PC-3 (cell line): ENCODE data around the gene SNTG2. TPM values are rescaled to one million over a fixed set of nuclear protein-coding genes. Genes with fewer than 3 reads are reported as not detected.

Experiments used
- ATAC-seq: fragments of 200-7000 bp; cut with Tn5 transposase; 2 replicates; pipeline ENCODE4 v1.9.1; 2020; ENCODE audit warnings: mild to moderate bottlenecking, moderate library complexity
- BruUV-seq: library from RNA; stranded (reverse); fragments of 400-500 nt; replicated peaks from 2 replicates; lab custom pipeline; 2021; lab: Mats Ljungman, UMichigan
- CTCF ChIA-PET: fragments of 300-600 bp; sonication (Branson Sonifier 250); formaldehyde crosslinking; loops from one replicate; lab custom pipeline; 2022; ENCODE audit warnings: antibody characterized with exemption; lab: Charles Lee
- POLR2A ChIA-PET: fragments of 300-600 bp; sonication (Branson Sonifier 250); formaldehyde crosslinking; loops from one replicate; lab custom pipeline; 2022; ENCODE audit warnings: antibody characterized with exemption; ENCODE audit not compliant: unreplicated experiment; lab: Charles Lee
- DNase-seq: peaks from one replicate; pipeline ENCODE4 v3.0.0-alpha.2; 2015
- H2AFZ ChIP-seq: fragments of 300-600 bp; sonication (generic); 2 replicates; pipeline ENCODE4 v1.6.0; 2016; ENCODE audit warnings: antibody characterized with exemption, low read length
- H3F3A ChIP-seq: fragments of 300-600 bp; sonication (generic); one replicate; pipeline ENCODE4 v1.6.0; 2017; ENCODE audit warnings: antibody characterized with exemption, low read length, control low read depth, mild to moderate bottlenecking; ENCODE audit not compliant: unreplicated experiment
- H3K27ac ChIP-seq: fragments of 300-600 bp; sonication (generic); 2 replicates; pipeline ENCODE4 v1.5.1; 2016; ENCODE audit warnings: mild to moderate bottlenecking, low read length
- H3K27me3 ChIP-seq: fragments of 300-600 bp; sonication (generic); 2 replicates; pipeline ENCODE4 v1.6.1; 2016; ENCODE audit warnings: low read length, mixed read lengths
- H3K36me3 ChIP-seq: fragments of 300-600 bp; sonication (generic); 2 replicates; pipeline ENCODE4 v1.6.1; 2016; ENCODE audit warnings: low read depth, mixed run types, low read length, mixed read lengths
- H3K4me1 ChIP-seq: fragments of 300-600 bp; sonication (generic); 2 replicates; pipeline ENCODE4 v1.5.1; 2016; ENCODE audit warnings: low read length; ENCODE audit not compliant: insufficient read depth
- H3K4me2 ChIP-seq: fragments of 300-600 bp; sonication (generic); 2 replicates; pipeline ENCODE4 v1.6.0; 2016; ENCODE audit warnings: low read length
- H3K4me3 ChIP-seq: fragments of 300-600 bp; sonication (generic); 2 replicates; pipeline ENCODE4 v1.5.1; 2016; ENCODE audit warnings: mild to moderate bottlenecking, low read length, mixed read lengths
- H3K79me2 ChIP-seq: fragments of 300-600 bp; sonication (generic); 2 replicates; pipeline ENCODE4 v1.6.1; 2017; ENCODE audit warnings: low read length, mixed read lengths
- H3K9ac ChIP-seq: fragments of 300-600 bp; sonication (generic); 2 replicates; pipeline ENCODE4 v1.6.0; 2016; ENCODE audit warnings: mild to moderate bottlenecking, low read length
- H3K9me2 ChIP-seq: fragments of 300-600 bp; sonication (generic); replicated peaks from 2 replicates; pipeline ENCODE4 v1.6.1; 2016; ENCODE audit warnings: mixed run types, low read length, mixed read lengths
- H3K9me3 ChIP-seq: fragments of 300-600 bp; sonication (generic); 2 replicates; pipeline ENCODE4 v1.6.1; 2016; ENCODE audit warnings: low read length, mixed read lengths
- H4K20me1 ChIP-seq: fragments of 300-600 bp; sonication (generic); 2 replicates; pipeline ENCODE4 v1.6.1; 2016; ENCODE audit warnings: low read length, mixed read lengths
- EZH2 ChIP-seq: fragments of 300-600 bp; sonication (generic); IDR thresholded peaks from one replicate; pipeline ENCODE4 v1.6.1; 2017; ENCODE audit warnings: antibody characterized with exemption, mild to moderate bottlenecking, low read length; ENCODE audit not compliant: unreplicated experiment
- EZH2phosphoT487 ChIP-seq: fragments of 300-600 bp; sonication (generic); IDR thresholded peaks from 2 replicates; pipeline ENCODE4 v1.6.1; 2018; ENCODE audit warnings: mild to moderate bottlenecking, antibody characterized with exemption, low read length, borderline replicate concordance
- intact Hi-C: fragments of 100-400 bp; cut with micrococcal nuclease; formaldehyde crosslinking; loops from 2 replicates; pipeline ENCODE4 v1.9.0; 2023
- total RNA-seq: library from RNA; depleted of rRNA; stranded (reverse); fragments of >200 nt; gene quantifications from 2 replicates; pipeline ENCODE4 v1.2.3, GENCODE V29; 2014
- TF ChIP-seq, protein P1 (sequence below): fragments of 300-600 bp; sonication (generic); conservative IDR thresholded peaks from 2 replicates; pipeline ENCODE4 v1.5.1; 2017; ENCODE audit warnings: antibody characterized with exemption, low read depth, mild to moderate bottlenecking, low read length

Gene SNTG2
- total RNA-seq, 1 experiment from 2014 or later: not detected

DNA sequence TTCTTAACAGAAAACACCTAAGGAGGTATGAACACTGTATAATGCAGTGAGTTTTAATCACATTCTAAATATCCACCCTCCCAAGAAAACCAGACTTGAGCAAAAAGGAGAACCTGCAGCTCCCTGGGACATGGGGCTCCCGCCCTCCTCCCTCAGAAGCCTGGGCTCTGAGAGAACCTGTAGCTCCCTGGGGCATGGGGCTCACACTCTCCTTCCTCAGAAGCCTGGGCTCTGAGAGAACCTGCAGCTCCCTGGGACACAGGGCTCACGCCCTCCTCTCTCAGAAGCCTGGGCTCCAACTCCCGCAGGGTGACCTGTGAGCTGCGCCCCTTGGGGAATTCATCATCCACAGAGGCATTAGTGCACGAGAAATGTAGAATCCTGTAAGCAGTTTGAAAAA is 222.9 kb downstream of the SNTG2 start:
- Histone ChIP-seq H3K27ac (no peak overlapping the region), H3K4me3 (no peak overlapping the region), H3K9me2 (no peaks in the 10 kb centered on the region), H3K9ac (no peak overlapping the region), H4K20me1 (no peaks in the 10 kb centered on the region), H3F3A (no peaks in the 10 kb centered on the region), H2AFZ (no peak overlapping the region), H3K27me3 (peaks cover 55% of the 10 kb centered on the region), H3K79me2 (no peaks in the 10 kb centered on the region), H3K4me2 (no peak overlapping the region), H3K9me3 (no peaks in the 10 kb centered on the region), H3K4me1 (no peaks in the 10 kb centered on the region), H3K36me3 (no peaks in the 10 kb centered on the region)
- ATAC-seq: no peak
- ChIA-PET POLR2A (no interaction called here), CTCF (no interaction called here)
- DNase-seq: no peak
- TF ChIP-seq EZH2phosphoT487 (no peak), EZH2 (no peak)
- TF ChIP-seq, protein P1, sequence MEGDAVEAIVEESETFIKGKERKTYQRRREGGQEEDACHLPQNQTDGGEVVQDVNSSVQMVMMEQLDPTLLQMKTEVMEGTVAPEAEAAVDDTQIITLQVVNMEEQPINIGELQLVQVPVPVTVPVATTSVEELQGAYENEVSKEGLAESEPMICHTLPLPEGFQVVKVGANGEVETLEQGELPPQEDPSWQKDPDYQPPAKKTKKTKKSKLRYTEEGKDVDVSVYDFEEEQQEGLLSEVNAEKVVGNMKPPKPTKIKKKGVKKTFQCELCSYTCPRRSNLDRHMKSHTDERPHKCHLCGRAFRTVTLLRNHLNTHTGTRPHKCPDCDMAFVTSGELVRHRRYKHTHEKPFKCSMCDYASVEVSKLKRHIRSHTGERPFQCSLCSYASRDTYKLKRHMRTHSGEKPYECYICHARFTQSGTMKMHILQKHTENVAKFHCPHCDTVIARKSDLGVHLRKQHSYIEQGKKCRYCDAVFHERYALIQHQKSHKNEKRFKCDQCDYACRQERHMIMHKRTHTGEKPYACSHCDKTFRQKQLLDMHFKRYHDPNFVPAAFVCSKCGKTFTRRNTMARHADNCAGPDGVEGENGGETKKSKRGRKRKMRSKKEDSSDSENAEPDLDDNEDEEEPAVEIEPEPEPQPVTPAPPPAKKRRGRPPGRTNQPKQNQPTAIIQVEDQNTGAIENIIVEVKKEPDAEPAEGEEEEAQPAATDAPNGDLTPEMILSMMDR: no peak
- BruUV-seq: no TSS peak
- intact Hi-C loops: no loop called here

DNA sequence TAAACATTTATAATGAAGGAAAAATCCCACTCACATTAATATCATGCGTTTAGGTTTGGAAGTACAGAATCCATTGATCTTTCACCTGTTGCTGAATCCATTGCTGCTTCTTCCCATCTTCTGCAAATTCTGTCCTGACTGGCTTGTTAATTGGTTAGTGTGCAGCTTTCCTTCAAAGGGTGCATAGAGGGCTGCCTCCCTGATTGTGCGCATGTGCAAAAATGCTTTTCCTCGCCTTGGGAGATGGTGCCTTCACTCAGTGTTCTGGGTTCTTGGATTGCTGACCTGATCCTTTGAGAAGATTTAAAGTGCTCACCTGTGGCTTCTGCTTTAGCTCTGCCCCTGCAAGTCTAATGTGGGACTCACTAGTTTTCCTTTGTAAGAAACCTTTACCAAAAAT is 231.2 kb downstream of the SNTG2 start:
- Histone ChIP-seq H3K27me3 (no peaks in the 10 kb centered on the region), H3K79me2 (no peaks in the 10 kb centered on the region), H3K4me1 (no peaks in the 10 kb centered on the region), H3K27ac (no peak overlapping the region), H3K4me2 (no peak overlapping the region), H3K4me3 (no peak overlapping the region), H3K9ac (no peak overlapping the region), H4K20me1 (no peaks in the 10 kb centered on the region), H2AFZ (no peak overlapping the region), H3F3A (no peaks in the 10 kb centered on the region), H3K9me2 (no peaks in the 10 kb centered on the region), H3K36me3 (no peaks in the 10 kb centered on the region), H3K9me3 (no peaks in the 10 kb centered on the region)
- POLR2A ChIA-PET: no interaction called here
- intact Hi-C loops: no loop called here
- CTCF ChIA-PET: no interaction called here
- TF ChIP-seq, protein P1: no peak
- TF ChIP-seq EZH2phosphoT487 (no peak), EZH2 (no peak)
- DNase-seq (no peak), ATAC-seq (no peak)
- no TSS peak for BruUV-seq

DNA sequence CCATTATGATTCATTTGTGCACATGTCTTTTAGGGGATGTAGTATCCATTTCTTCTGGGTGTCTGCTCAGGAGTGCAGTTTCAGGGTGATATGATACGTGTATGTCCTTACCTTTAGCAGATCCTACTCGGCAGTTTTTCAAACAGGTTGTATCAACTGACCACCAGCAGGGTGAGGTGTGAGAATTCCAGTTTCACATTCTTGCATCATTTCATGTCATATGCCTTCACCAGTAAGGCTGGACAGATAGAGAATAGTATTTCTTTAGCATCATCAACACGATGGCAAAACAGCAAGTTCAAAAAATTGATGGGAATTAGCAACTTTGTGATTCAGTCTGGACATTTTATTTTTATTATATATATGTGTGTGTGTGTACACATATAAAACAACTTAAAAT is 232.7 kb downstream of the SNTG2 start:
- Histone ChIP-seq H3K9me3 (no peaks in the 10 kb centered on the region), H3K9ac (no peak overlapping the region), H3K9me2 (no peaks in the 10 kb centered on the region), H3K27me3 (no peaks in the 10 kb centered on the region), H3K36me3 (no peaks in the 10 kb centered on the region), H3K79me2 (no peaks in the 10 kb centered on the region), H3K27ac (no peak overlapping the region), H3K4me3 (no peak overlapping the region), H3K4me1 (no peaks in the 10 kb centered on the region), H3K4me2 (no peak overlapping the region), H2AFZ (no peak overlapping the region), H3F3A (no peaks in the 10 kb centered on the region), H4K20me1 (no peaks in the 10 kb centered on the region)
- BruUV-seq: no TSS peak
- intact Hi-C loops: no loop called here
- CTCF ChIA-PET: interaction anchor here (0.8 kb wide), 1 partner anchor 373 kb away, joined by 4 read pairs; no protein-coding TSS in a partner anchor
- TF ChIP-seq, protein P1: no peak
- TF ChIP-seq EZH2 (no peak), EZH2phosphoT487 (no peak)
- no peak for DNase-seq
- POLR2A ChIA-PET: no interaction called here
- no peak for ATAC-seq
